Hair follicular keratinocyte (primary cell): ENCODE data around the gene CSRNP2. TPM values are rescaled to one million over a fixed set of nuclear protein-coding genes. Genes with fewer than 3 reads are reported as not detected.

Experiments
- total RNA-seq: library from RNA; depleted of rRNA; stranded (reverse); fragments of >200 nt; gene quantifications from 2 replicates; pipeline ENCODE4 v1.2.3, GENCODE V29; 2015

Gene CSRNP2
- total RNA-seq, result 14.9 and 19.0 TPM in 2 replicates

DNA sequence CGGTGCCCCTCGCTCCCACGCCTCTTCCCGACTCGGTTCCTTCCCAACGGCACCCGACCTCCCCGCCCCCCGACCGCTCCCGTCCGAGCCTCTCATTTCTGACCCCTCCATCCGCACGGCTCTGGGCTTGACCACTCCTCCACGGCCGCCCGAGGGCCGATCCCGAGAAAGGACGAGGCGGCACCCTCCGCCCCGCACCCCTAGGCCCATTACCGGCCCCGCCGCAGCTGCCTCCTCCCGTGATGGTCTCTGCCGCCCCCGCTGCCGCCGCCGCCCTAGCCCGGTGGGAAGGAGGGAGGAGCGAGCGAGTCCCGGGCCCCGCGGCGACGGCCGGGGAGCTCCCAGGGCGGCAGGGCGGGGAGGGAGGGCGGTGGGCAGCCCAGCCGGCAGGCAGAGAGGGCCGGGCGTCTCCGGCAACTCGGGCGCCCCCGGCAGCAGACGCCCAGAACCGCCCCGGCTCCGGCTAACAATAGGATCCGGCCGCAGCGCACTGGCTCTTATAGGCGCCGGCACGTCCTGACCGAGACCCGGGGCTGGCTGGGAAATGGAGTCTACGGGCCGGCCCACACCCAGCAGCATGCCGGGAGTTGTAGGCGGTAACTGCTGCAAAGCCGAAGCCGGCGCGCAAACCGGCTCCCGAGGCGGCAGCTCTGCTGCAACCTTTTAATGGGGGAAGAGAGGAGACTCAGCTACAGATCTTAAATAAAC is at the start of gene CSRNP2:
Gene CSRNP2 (minus strand): TSS at position 471 of the 708 bp plus-strand sequence. CDS start 7,035 bp downstream, outside the sequence.

GRCh38 chr12:51047655-51048540 is 35.5 kb downstream of the CSRNP2 start, which contains the start of gene LETMD1:
Gene LETMD1, plus strand, starts transcription at chr12:51048327. Its CDS starts 30 bp downstream, at chr12:51048357.

GRCh38 chr12:51025836-51026638 is 57.4 kb downstream of the CSRNP2 start, which contains the start of gene SLC11A2:
Gene SLC11A2, minus strand, starts transcription at chr12:51026384. Its CDS starts 15,656 bp downstream, at chr12:51010728.

Other genes with a start within 250 kb of the CSRNP2 start
- gene TMPRSS12, start 240.7 kb downstream of the CSRNP2 start, total RNA-seq, result not detected in 2 replicates
- gene HIGD1C, start 131.1 kb downstream of the CSRNP2 start, total RNA-seq, result not detected in 2 replicates
- 21.9 and 25.5 TPM in 2 replicates for gene SLC11A2, start 57.2 kb downstream of the CSRNP2 start, total RNA-seq
- gene LETMD1, start 35.3 kb downstream of the CSRNP2 start, total RNA-seq, result 33.3 and 46.8 TPM in 2 replicates
- 8.7 and 8.9 TPM in 2 replicates for gene TFCP2, start 89.5 kb upstream of the CSRNP2 start, total RNA-seq
- gene POU6F1, start 134.5 kb upstream of the CSRNP2 start, total RNA-seq, result 0.57 and 1.2 TPM in 2 replicates
- gene DAZAP2, start 155.2 kb upstream of the CSRNP2 start, total RNA-seq, result 157 and 166 TPM in 2 replicates
- 21.9 and 23.0 TPM in 2 replicates for gene SMAGP, start 186.8 kb upstream of the CSRNP2 start, total RNA-seq
- not detected in 2 replicates for gene BIN2, start 240.6 kb upstream of the CSRNP2 start, total RNA-seq